NCI-H526 treated with DMSO at 0.1 percent for 48 hours (cell line): ENCODE results near the gene LRRTM1.
A peak's percentile ranks its signal among the peaks of the same experiment; 100 is the strongest.

Experiments
- DNase-seq: peaks from one replicate; lab custom pipeline; 2025; lab: John Stamatoyannopoulos, UW

The LRRTM1 gene

GRCh38 chr2:80303909-80304837 is at the start of gene LRRTM1:
Gene LRRTM1, minus strand, starts transcription at chr2:80304752. Its CDS starts 933 bp downstream, at chr2:80303819.
- no peak for DNase-seq

- DNase-seq = no peak
These were observed 46.7 kb upstream of the LRRTM1 start for GRCh38 chr2:80351231-80351630.

GRCh38 chr2:80348953-80349352 is 44.4 kb upstream of the LRRTM1 start:
- no peak for DNase-seq

GRCh38 chr2:80348078-80348477 is 43.5 kb upstream of the LRRTM1 start:
- DNase-seq = no peak

GRCh38 chr2:80340022-80340421 is 35.5 kb upstream of the LRRTM1 start:
- DNase-seq = no peak

GRCh38 chr2:80338794-80339193 is 34.2 kb upstream of the LRRTM1 start:
- DNase-seq = no peak

- no peak for DNase-seq
These were observed 30.9 kb upstream of the LRRTM1 start for GRCh38 chr2:80335411-80335810.

GRCh38 chr2:80333886-80334285 is 29.3 kb upstream of the LRRTM1 start:
- no peak for DNase-seq

GRCh38 chr2:80330527-80331450 is 26.2 kb upstream of the LRRTM1 start:
- no peak for DNase-seq

- DNase-seq = no peak
These were observed 24.9 kb upstream of the LRRTM1 start for GRCh38 chr2:80329491-80329890.

- no peak for DNase-seq
These were observed 23.6 kb upstream of the LRRTM1 start for GRCh38 chr2:80328159-80328571.

GRCh38 chr2:80326861-80327260 is 22.3 kb upstream of the LRRTM1 start:
- DNase-seq = no peak

- peak; percentile 30 for DNase-seq
These were observed 21.7 kb upstream of the LRRTM1 start for GRCh38 chr2:80326214-80326613.

GRCh38 chr2:80324525-80324924 is 20.0 kb upstream of the LRRTM1 start:
- DNase-seq = no peak

- no peak for DNase-seq
These were observed 19.1 kb upstream of the LRRTM1 start for GRCh38 chr2:80323610-80324009.

GRCh38 chr2:80322958-80323357 is 18.4 kb upstream of the LRRTM1 start:
- DNase-seq = no peak

GRCh38 chr2:80322311-80322920 is 17.9 kb upstream of the LRRTM1 start:
- DNase-seq = no peak

- no peak for DNase-seq
These were observed 7.8 kb upstream of the LRRTM1 start for GRCh38 chr2:80312282-80312839.

GRCh38 chr2:80311304-80311703 is 6.8 kb upstream of the LRRTM1 start:
- DNase-seq = no peak

- DNase-seq = no peak
These were observed 1.3 kb downstream of the LRRTM1 start for GRCh38 chr2:80303006-80303908.
